K562 (cell line): ENCODE measurements around the gene SLC35B4. TPM values are rescaled to one million over a fixed set of nuclear protein-coding genes. Genes with fewer than 3 reads are reported as not detected.

ENCODE experiments used
- ATAC-seq: fragments of 200-7000 bp; cut with Tn5 transposase; 3 replicates; pipeline ENCODE4 v1.9.1; 2020; ENCODE audit warnings: moderate library complexity
- BruUV-seq: library from RNA; stranded (reverse); fragments of 400-500 nt; replicated peaks from 2 replicates; lab custom pipeline; 2021; lab: Mats Ljungman, UMichigan
- CTCF ChIA-PET: fragments of 300-600 bp; formaldehyde crosslinking; extraction: SDS; loops from one replicate; lab custom pipeline; 2021; ENCODE audit warnings: low intra/inter-chr PET ratio; lab: Yijun Ruan, JAX
- POLR2A ChIA-PET: fragments of 300-600, 350-650 bp; sonication (Branson Sonifier 250); formaldehyde crosslinking; extraction: SDS; loops from one replicate; lab custom pipeline; 2021; ENCODE audit warnings: antibody characterized with exemption, inconsistent platforms; lab: Yijun Ruan, JAX
- DNase-seq, 4 experiments: peaks; one replicate each; pipeline versions ENCODE4 v3.0.0 to v3.0.0-alpha.2; 2011 to 2018; ENCODE audit warnings: low spot score in 3 of 4, mixed read lengths in 3 of 4; ENCODE audit errors: extremely low read depth in 1 of 4
- FAIRE-seq: peaks from 2 replicates; lab custom pipeline; 2011; peaks lifted over from hg19 to GRCh38; lab: Jason Lieb, UNC
- H2AFZ ChIP-seq: 2 replicates; pipeline ENCODE4 v1.6.0; 2011; ENCODE audit warnings: low read depth, low read length, control low read depth, inconsistent platforms
- H3K27ac ChIP-seq: fragments of 200-600 bp; 3 replicates; pipeline ENCODE4 v1.8.0; 2011; ENCODE audit warnings: low read depth, mild to moderate bottlenecking, control low read depth, inconsistent platforms, low read length, moderate library complexity, mixed read lengths; ENCODE audit errors: extremely low read depth
- H3K27me3 ChIP-seq, 2 experiments: fragments of 300-600 bp in 1 of 2; 2 replicates in 1 of 2; 3 replicates in 1 of 2; pipeline versions ENCODE4 v1.6.0 to v1.8.0; 2011; ENCODE audit warnings: inconsistent platforms in 2 of 2, low read length in 2 of 2, mild to moderate bottlenecking in 1 of 2, mixed read lengths in 1 of 2, moderate library complexity in 1 of 2; ENCODE audit not compliant: control insufficient read depth in 2 of 2, insufficient read depth in 2 of 2
- H3K36me3 ChIP-seq: fragments of 300-600 bp; 3 replicates; pipeline ENCODE4 v1.8.0; 2011; ENCODE audit warnings: mild to moderate bottlenecking, low read length, inconsistent platforms; ENCODE audit not compliant: control insufficient read depth, insufficient read depth
- H3K4me1 ChIP-seq, 2 experiments: fragments of 200-600 bp in 1 of 2; replicated peaks in 1 of 2; 2 replicates in 1 of 2; 3 replicates in 1 of 2; pipeline versions ENCODE4 v1.5.1 to v1.8.0; 2011; ENCODE audit warnings: inconsistent platforms in 2 of 2, low read length in 2 of 2, mild to moderate bottlenecking in 1 of 2, mixed read lengths in 1 of 2, moderate library complexity in 1 of 2; ENCODE audit not compliant: control insufficient read depth in 2 of 2, insufficient read depth in 2 of 2
- H3K4me2 ChIP-seq: 2 replicates; pipeline ENCODE4 v1.6.1; 2011; ENCODE audit warnings: low read length, control low read depth, inconsistent platforms, mixed read lengths; ENCODE audit not compliant: insufficient read depth
- H3K4me3 ChIP-seq: fragments of 200-600 bp; sonication (generic), shearing (Covaris generic); 2 replicates; pipeline ENCODE4 v1.5.1; 2016; ENCODE audit warnings: control low read depth, inconsistent platforms
- H3K79me2 ChIP-seq: fragments of 200-600 bp; 3 replicates; pipeline ENCODE4 v1.8.0; 2011; ENCODE audit warnings: low read length, inconsistent platforms; ENCODE audit not compliant: control insufficient read depth, insufficient read depth
- H3K9ac ChIP-seq, 2 experiments: 2 replicates each; pipeline versions ENCODE4 v1.6.0 to v1.6.1; 2011; ENCODE audit warnings: low read depth in 2 of 2, low read length in 2 of 2, control low read depth in 1 of 2, inconsistent platforms in 1 of 2, mild to moderate bottlenecking in 1 of 2, mixed read lengths in 1 of 2; ENCODE audit not compliant: insufficient read depth in 1 of 2
- H3K9me1 ChIP-seq: one replicate; pipeline ENCODE4 v1.6.0; 2011; ENCODE audit warnings: inconsistent platforms, mild to moderate bottlenecking, low read length, moderate library complexity; ENCODE audit not compliant: control insufficient read depth, insufficient read depth
- H3K9me3 ChIP-seq: replicated peaks from 2 replicates; pipeline ENCODE4 v1.5.1; 2011; ENCODE audit warnings: low read depth, low read length, inconsistent platforms; ENCODE audit not compliant: control insufficient read depth, insufficient read depth
- H4K20me1 ChIP-seq: replicated peaks from 2 replicates; pipeline ENCODE4 v1.6.1; 2011; ENCODE audit warnings: low read length, inconsistent platforms, mixed read lengths; ENCODE audit not compliant: control insufficient read depth, insufficient read depth
- ADNP ChIP-seq: fragments of 200-800 bp; sonication (Bioruptor generic); IDR thresholded peaks from 2 replicates; pipeline ENCODE4 v1.6.1; 2016; ENCODE audit warnings: missing genetic modification characterization, missing compliant biosample characterization
- ARHGAP35 ChIP-seq: fragments of 450-650 bp; IDR thresholded peaks from 2 replicates; pipeline ENCODE4 v1.6.1; 2018; ENCODE audit not compliant: partially characterized antibody
- ATF7 ChIP-seq: fragments of 450-650 bp; IDR thresholded peaks from 2 replicates; pipeline ENCODE4 v1.7.1; 2014; ENCODE audit warnings: mild to moderate bottlenecking, moderate library complexity
- BDP1 ChIP-seq: IDR thresholded peaks from 3 replicates; pipeline ENCODE4 v1.6.1; 2011; ENCODE audit not compliant: insufficient read length, insufficient read depth
- BRD9 ChIP-seq: fragments of 450-650 bp; IDR thresholded peaks from 2 replicates; pipeline ENCODE4 v1.6.1; 2018; ENCODE audit warnings: low read depth; ENCODE audit not compliant: partially characterized antibody
- CBFA2T3 ChIP-seq: fragments of 450-650 bp; IDR thresholded peaks from 2 replicates; pipeline ENCODE4 v1.6.1; 2017
- CEBPG ChIP-seq, 3 experiments: fragments of 200-800 bp in 1 of 3; sonication (Bioruptor generic) in 1 of 3; sonication (generic) in 1 of 3; formaldehyde crosslinking in 1 of 3; IDR thresholded peaks in 2 of 3; conservative IDR thresholded peaks in 1 of 3; 2 replicates each; pipeline versions ENCODE4 v1.6.1 to v1.8.0; 2016 to 2022; ENCODE audit warnings: missing compliant biosample characterization in 2 of 3, missing genetic modification characterization in 2 of 3, mild to moderate bottlenecking in 1 of 3, missing genetic modification reagents in 1 of 3
- EP300 ChIP-seq: IDR thresholded peaks from 2 replicates; pipeline ENCODE4 v1.6.1; 2012; ENCODE audit warnings: low read length, improper control_type of control experiment
- ESRRA ChIP-seq: fragments of 450-650 bp; IDR thresholded peaks from 2 replicates; pipeline ENCODE4 v1.6.1; 2014; ENCODE audit warnings: low read depth, mild to moderate bottlenecking, moderate library complexity, borderline replicate concordance
- HMBOX1 ChIP-seq: sonication (generic); IDR thresholded peaks from 2 replicates; pipeline ENCODE4 v1.6.1; 2016
- JUNB ChIP-seq: fragments of 450-650 bp; formaldehyde crosslinking; conservative IDR thresholded peaks from 2 replicates; pipeline ENCODE4 v1.4.0; 2020; ENCODE audit warnings: mild to moderate bottlenecking
- JUND ChIP-seq, 2 experiments: IDR thresholded peaks; 2 replicates in 1 of 2; 3 replicates in 1 of 2; pipeline ENCODE4 v1.6.1; 2011; ENCODE audit warnings: borderline replicate concordance in 2 of 2, low read depth in 2 of 2, low read length in 2 of 2, improper control_type of control experiment in 1 of 2, missing biosample characterization in 1 of 2, missing genetic modification characterization in 1 of 2, missing genetic modification reagents in 1 of 2
- RBM17 ChIP-seq: fragments of 200-400 bp; formaldehyde crosslinking; IDR thresholded peaks from 2 replicates; pipeline ENCODE4 v1.6.1; 2017; ENCODE audit warnings: low read depth, mild to moderate bottlenecking, low read length, borderline replicate concordance
- RCOR1 ChIP-seq, 2 experiments: IDR thresholded peaks; 2 replicates each; pipeline ENCODE4 v1.6.1; 2012; ENCODE audit warnings: low read depth in 2 of 2, low read length in 2 of 2, borderline replicate concordance in 1 of 2, improper control_type of control experiment in 1 of 2
- SMARCC2 ChIP-seq: fragments of 450-650 bp; IDR thresholded peaks from 2 replicates; pipeline ENCODE4 v1.6.1; 2017; ENCODE audit warnings: antibody characterized with exemption, moderate library complexity, mild to moderate bottlenecking, low read depth
- SMARCE1 ChIP-seq: fragments of 450-650 bp; IDR thresholded peaks from 2 replicates; pipeline ENCODE4 v1.7.1; 2016; ENCODE audit warnings: mild to moderate bottlenecking
- SOX6 ChIP-seq: fragments of 450-650 bp; IDR thresholded peaks from 2 replicates; pipeline ENCODE4 v1.6.1; 2014; ENCODE audit warnings: mild to moderate bottlenecking
- TAF7 ChIP-seq: fragments of 450-650 bp; IDR thresholded peaks from 2 replicates; pipeline ENCODE4 v1.6.1; 2016; ENCODE audit warnings: missing genetic modification characterization, missing compliant biosample characterization
- TEAD4 ChIP-seq, 2 experiments: sonication (generic) in 1 of 2; formaldehyde crosslinking in 1 of 2; IDR thresholded peaks; 2 replicates each; pipeline versions ENCODE4 v1.6.1 to v1.8.0; 2012 to 2022; ENCODE audit warnings: borderline replicate concordance in 1 of 2, inconsistent platforms in 1 of 2, low read length in 1 of 2, mild to moderate bottlenecking in 1 of 2, missing genetic modification reagents in 1 of 2
- ZNF311 ChIP-seq: fragments of 250-450 bp; sonication (Bioruptor Pico); IDR thresholded peaks from 2 replicates; pipeline ENCODE4 v1.4.0; 2020; ENCODE audit warnings: mild to moderate bottlenecking, moderate library complexity
- ZNF785 ChIP-seq: fragments of 250-450 bp; sonication (Bioruptor Pico); IDR thresholded peaks from 2 replicates; pipeline ENCODE4 v1.4.0; 2020; ENCODE audit warnings: mild to moderate bottlenecking
- WGBS: fragments of 100-300 bp; shearing (Covaris generic); methylation state at CpG from one replicate; pipeline ENCODE4 v1.1.6; 2016; ENCODE audit warnings: low coverage, mixed read lengths; ENCODE audit not compliant: insufficient coverage; ENCODE audit errors: missing lambda C conversion rate; 5-methylcytosine and 5-hydroxymethylcytosine counted together
- in situ Hi-C: fragments of 300-500 bp; cut with MboI; formaldehyde crosslinking; loops from 4 replicates; pipeline ENCODE4 v1.15.0; 2018; ENCODE audit warnings: inconsistent platforms, mixed read lengths
- intact Hi-C: fragments of 100-400 bp; cut with micrococcal nuclease; formaldehyde crosslinking; loops from 2 replicates; pipeline ENCODE4 v1.14.2; 2022
- polyA plus RNA-seq, 8 experiments: library from polyadenylated mRNA; depleted of rRNA in 4 of 8; stranded (reverse) in 5 of 8; unstranded in 3 of 8; fragments of >200 nt; fragmentation: Nextera tagmentation in 2 of 8; fragmentation: Illumina TruSeq in 1 of 8; extraction: Ambion mirVana in 2 of 8; extraction: Trizol in 1 of 8; gene quantifications; 2 replicates each; pipeline versions ENCODE4 v1.2.1 to v1.2.3, GENCODE V29; 2011 to 2014; ENCODE audit warnings: inconsistent platforms in 1 of 8, missing spikeins in 1 of 8
- total RNA-seq, 7 experiments: library from RNA; depleted of rRNA in 6 of 7; stranded (reverse); fragments of >200 nt in 6 of 7; fragmentation: Illumina TruSeq in 2 of 7; extraction: Trizol in 2 of 7; gene quantifications; 2 replicates each; pipeline versions ENCODE4 v1.2.1 to v1.2.3, GENCODE V29; 2011 to 2021; ENCODE audit warnings: low replicate concordance in 1 of 7

The SLC35B4 gene
- total and polyA plus RNA-seq, 9 of the 15 experiments (the other 6 are each of a cell fraction or from before 2014, with no cell fraction given): 6.1 to 34.9 (median 17.6) TPM

- no peaks in the 10 kb centered on the region for H3K9me1 ChIP-seq
- peak; percentile 28 to 51 (median 36) for DNase-seq
- no peaks in the 10 kb centered on the region for H4K20me1 ChIP-seq
- H3K4me3 ChIP-seq: no peak overlapping the region
- ATAC-seq: 0 out of 3 replicates have a peak, but pooled peaks have one; percentile 24
- no TSS peak for BruUV-seq
- CTCF ChIA-PET: no interaction called here
- H3K27me3 ChIP-seq: peaks cover 10 to 13% of the 10 kb centered on the region in 2 experiments
- H3K9me3 ChIP-seq: no peaks in the 10 kb centered on the region
- intact Hi-C loops (no loop called here), in situ Hi-C loops (no loop called here)
- FAIRE-seq: peak; percentile 73
- H3K79me2 ChIP-seq: no peaks in the 10 kb centered on the region
- peaks cover 0 to 22% of the 10 kb centered on the region in 2 experiments; a peak in 2 of 5 replicates for H3K4me1 ChIP-seq
- no peak overlapping the region for H3K4me2 ChIP-seq
- POLR2A ChIA-PET: interaction anchor here (0.8 to 1.1 kb wide), 2 partner anchors 8 to 12 kb away, joined by 3 to 4 read pairs; no protein-coding TSS in a partner anchor
- no peaks in the 10 kb centered on the region for H3K36me3 ChIP-seq
- H3K9ac ChIP-seq: no peak overlapping the region
- 3% methylated on average over 6 of the region's 6 CpGs for WGBS
- no peak overlapping the region for H3K27ac ChIP-seq
- H2AFZ ChIP-seq: no peak overlapping the region
- TF ChIP-seq JUND (IDR thresholded peaks at IDR 0.05; ENCODE audit: borderline replicate concordance, low read depth, low read length): peak; percentile 92
- TF ChIP-seq JUND (tag; IDR thresholded peaks at IDR 0.05; ENCODE audit: borderline replicate concordance, low read depth, low read length): peak; percentile 88; the same call in 2 of the 3 replicates
- peak; percentile 19; the same call in 1 of the 2 replicates for TF ChIP-seq TEAD4 (IDR thresholded peaks at IDR 0.05; ENCODE audit: low read length)
- TF ChIP-seq TEAD4 (CRISPR knock-in tag; IDR thresholded peaks at IDR 0.05; ENCODE audit: borderline replicate concordance): no peak
- 0 out of 2 replicates have a peak, but pooled peaks have one; percentile 45 for TF ChIP-seq SMARCC2
- no peak for TF ChIP-seq ZNF311 (CRISPR knock-in tag)
- no peak for TF ChIP-seq ARHGAP35
- TF ChIP-seq ADNP (tag): no peak
- TF ChIP-seq ATF7: peak; percentile 56; the same call in 1 of the 2 replicates
- no peak for TF ChIP-seq CEBPG (CRISPR knock-in tag; IDR thresholded peaks at IDR 0.05)
- TF ChIP-seq CEBPG (tag; conservative IDR thresholded peaks at IDR 0.05 in 1 of 2, IDR thresholded peaks at IDR 0.05 in 1 of 2): 0 out of 4 replicates have a peak, but pooled peaks of 1 of the 2 experiments have one; percentile 1
- peak; percentile 44; the same call in 1 of the 2 replicates for TF ChIP-seq EP300
- 0 out of 2 replicates have a peak, but pooled peaks have one; percentile 28 for TF ChIP-seq CBFA2T3
- TF ChIP-seq BDP1: no peak
- TF ChIP-seq ESRRA: no peak
- 0 out of 2 replicates have a peak, but pooled peaks have one; percentile 31 for TF ChIP-seq TAF7 (tag)
- TF ChIP-seq JUNB (CRISPR knock-in tag): peak; percentile 85
- TF ChIP-seq RBM17: no peak
- TF ChIP-seq ZNF785 (CRISPR knock-in tag): no peak
- TF ChIP-seq SMARCE1: peak; percentile 36; the same call in 1 of the 2 replicates
- TF ChIP-seq RCOR1 (IDR thresholded peaks at IDR 0.05; ENCODE audit: borderline replicate concordance in 1 of 2, low read depth in 2 of 2, low read length in 2 of 2): peak in 1 of 2 experiments; percentile 81; a peak in 2 of 4 replicates
- 0 out of 2 replicates have a peak, but pooled peaks have one; percentile 33 for TF ChIP-seq HMBOX1
- peak; percentile 73 for TF ChIP-seq SOX6
- no peak for TF ChIP-seq BRD9
Observed at GRCh38 chr7:134365341-134366054, 48.8 kb upstream of the SLC35B4 start.
